CD4-positive, alpha-beta T cell treated with Interleukin-15 for 1 hour (primary cell): ENCODE data around the gene SIPA1L3.
"Not testable (repeated sequence)": the region's sequence is repeated elsewhere in the genome, so short reads cannot be mapped to it uniquely, and the experiment has no call there.

Source experiments
- DNase-seq: peaks from one replicate; pipeline ENCODE4 v3.0.0-alpha.2; 2020

The SIPA1L3 gene

DNA sequence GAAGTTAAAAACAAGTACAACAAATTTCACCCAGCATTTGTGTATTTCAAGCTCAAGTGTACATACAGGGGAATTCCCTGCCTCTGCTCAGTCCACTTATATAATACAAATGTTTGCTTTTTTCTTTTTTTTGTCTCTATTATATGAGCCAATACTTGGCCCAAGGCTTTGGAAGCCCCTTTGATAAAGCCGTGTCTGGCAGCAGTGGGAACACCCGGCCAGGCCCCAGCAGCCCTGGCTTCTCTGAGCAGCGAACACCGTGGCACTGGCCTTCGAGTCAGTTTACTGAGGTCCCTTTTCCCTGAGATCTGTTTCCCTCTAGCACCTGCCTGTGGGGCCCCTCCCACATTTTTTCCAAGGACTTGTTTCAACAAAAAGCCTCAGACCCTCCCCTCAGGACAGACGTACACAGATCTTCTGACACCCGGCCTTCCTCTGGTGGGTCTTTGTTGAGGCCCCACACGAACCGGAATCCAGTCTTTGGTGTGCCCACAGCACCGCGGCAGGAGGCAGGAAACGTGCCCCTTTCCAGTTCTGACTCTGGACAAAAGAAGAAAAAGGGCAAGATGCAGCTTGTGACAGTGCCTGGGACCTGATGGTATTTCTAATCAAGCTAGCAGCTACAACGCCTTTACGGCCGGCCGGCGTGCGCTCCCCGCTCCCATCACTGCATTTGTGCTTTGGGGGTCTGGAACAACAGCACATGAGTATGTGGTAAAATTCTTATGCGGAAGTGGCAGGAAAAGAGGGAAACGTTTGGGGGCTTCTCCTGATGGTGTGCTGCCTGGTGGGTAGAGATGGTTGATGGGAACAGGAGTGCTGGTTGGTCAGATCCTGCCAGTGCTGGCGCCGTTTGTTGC lies 13.8 kb downstream of the SIPA1L3 start:
- DNase-seq: no peak

GRCh38 chr19:37924573-37924972 lies 17.6 kb downstream of the SIPA1L3 start:
- DNase-seq: not testable (repeated sequence)

GRCh38 chr19:37925212-37925611 lies 18.2 kb downstream of the SIPA1L3 start:
- DNase-seq: no peak

DNA sequence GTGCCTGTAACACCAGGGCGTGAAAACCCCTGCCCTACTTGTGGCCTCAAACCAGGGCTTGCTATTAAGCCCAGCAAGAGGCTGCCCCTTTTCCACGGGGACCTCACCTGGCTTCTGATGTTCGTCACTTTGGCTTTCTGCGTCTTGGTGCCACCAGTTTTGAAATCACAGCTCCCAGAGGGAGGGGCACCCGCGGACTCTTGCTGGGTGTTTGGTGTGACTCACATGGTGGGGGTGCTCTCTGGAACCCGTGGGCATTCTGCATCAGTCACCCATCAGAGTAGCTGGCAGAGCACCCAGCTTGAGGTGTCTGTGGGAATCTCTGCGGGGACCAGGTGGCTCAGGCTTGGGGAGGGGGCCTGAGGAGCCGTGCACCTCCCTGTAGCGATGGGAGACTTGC lies 19.2 kb downstream of the SIPA1L3 start:
- DNase-seq: no peak

DNA sequence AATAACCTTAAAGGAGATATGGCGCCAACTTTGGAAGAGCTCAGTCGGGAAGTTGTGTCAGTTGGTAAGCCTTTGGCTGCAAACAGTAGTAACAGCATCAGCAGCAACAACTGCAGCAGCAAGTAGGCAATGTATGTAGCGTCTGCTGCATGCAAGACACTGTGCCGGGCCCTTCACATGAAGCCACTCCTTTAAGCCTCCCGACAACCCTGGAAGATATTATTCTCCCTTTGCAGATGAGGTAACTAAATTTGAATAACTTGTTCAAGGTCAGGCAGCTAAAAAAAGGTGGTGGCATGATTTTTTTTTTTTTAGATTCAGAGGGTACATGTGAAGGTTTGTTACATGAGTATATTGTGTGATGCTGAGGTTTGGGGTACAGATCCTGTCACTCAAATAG lies 19.7 kb downstream of the SIPA1L3 start:
- DNase-seq: no peak

DNA sequence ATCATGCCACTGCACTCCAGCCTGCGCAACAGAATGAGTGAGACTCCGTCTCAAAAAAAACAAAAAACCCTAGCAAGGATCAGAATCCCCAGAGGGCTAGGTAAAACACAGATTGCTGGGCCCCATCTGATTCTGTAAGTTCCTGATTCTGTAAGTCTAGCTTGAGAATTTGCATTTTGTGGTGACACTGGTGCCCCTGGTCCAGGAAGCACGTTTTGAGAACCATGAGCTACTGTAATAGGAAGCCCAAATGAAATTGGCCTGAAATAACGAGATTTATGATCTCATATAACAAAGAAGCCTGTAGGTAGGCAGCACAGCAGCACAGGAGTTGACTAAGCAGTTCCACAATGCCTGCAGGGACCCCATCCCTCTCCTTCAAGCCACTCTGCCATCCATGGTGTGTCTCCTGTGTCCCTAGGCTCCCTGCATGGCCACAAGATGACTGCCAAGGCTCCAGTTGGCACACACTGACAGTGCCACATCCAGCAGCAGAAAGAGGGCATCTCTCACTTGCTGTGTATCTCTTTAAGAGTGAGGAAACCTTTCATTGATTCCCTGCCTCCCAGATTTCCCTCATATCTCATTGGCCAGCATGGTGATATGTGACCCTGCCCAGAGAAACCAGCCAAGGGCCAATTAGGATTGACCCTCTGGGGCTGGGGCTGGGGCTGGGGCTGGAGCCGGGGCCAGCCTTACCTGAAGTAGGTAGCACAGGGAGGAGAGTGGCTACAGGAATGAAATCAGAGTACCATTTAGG lies 21.7 kb downstream of the SIPA1L3 start:
- DNase-seq: peak; percentile 67

- no peak for DNase-seq
Measured at GRCh38 chr19:37929355-37929923, 22.4 kb downstream of the SIPA1L3 start.

GRCh38 chr19:37930416-37930815 lies 23.4 kb downstream of the SIPA1L3 start:
- no peak for DNase-seq

DNA sequence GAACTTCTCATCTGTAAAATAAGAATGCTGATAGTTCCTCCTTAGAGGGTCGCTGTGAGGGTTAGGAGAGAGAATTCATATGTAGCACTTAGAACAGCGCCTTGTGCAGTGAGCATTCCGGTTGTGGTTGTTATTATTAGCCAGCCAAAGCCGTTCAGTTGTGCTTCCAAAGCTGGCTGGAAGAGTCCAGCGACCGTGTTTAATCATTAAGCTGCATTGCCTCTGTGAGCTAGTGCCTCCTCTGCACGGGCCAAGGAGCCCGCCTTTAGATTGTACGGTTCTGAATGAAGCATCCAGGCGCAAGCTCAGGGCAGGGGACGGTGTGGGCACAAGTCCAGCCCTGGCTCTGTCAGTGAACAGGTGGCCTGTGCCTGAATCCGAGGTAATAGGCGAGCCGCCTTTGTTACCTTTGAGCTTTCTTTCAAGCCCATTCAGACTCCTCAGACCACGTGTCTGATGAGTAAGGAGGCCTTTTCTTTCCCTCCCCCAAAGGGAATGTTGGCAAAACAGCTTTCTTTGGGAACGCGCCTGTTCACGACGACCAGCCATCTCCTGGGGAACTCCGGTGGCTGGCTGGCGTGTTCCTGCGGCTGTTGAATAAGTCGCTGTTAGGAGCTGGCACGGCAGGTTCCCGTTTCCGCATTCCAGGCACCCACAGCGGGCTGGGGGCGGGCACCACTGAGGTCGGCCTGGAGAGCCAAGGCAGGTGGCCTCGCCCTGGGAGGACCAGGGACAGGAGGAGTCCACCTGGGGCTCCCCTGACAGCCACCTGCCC lies 25.1 kb downstream of the SIPA1L3 start:
- peak; percentile 31 for DNase-seq

DNA sequence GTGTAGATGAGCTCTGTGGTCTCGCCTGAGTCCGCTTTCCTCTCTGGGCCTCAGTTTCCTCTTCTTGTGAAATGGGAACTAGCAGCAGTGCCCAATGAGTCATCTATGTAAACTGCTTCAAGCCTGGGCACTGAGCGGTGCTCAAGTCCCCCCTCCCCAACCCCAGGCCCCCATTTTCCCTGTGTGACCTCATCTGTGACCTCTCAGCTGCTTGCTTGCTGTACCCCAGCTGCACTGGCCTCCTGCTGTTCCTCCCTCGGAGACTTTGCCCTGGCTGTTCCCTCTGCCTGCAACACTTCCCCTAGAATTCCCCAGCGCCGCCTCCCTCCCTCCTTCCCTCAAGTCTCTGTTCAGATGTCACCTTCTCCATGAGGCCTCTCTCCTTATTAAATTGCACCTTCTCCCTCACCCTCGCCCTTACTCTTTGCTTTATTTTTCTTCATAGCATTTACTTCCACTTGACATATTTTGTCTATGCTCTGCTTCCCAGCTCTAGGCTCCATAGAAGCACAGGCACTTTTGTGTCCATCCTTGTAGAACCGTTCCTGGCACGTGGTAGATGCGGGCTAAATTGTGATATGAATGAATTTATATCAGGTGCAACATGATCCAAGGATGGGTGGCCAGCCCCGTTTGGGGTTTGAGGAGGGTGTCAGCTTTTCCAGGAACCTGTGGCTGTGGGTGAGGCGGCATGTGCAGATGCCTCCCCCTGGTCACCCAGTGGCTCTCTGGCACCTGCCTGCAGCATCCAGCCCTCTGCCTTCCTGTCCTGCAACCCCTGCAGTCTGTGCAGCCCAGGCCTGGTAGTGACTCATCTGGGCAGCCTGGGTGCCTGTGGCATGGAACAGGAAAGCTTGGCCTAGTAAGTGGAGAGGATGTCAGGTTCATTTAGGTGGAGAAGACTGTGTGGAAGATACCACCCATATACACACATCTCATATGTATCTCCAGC lies 26.3 kb downstream of the SIPA1L3 start:
- peak; percentile 23 for DNase-seq

GRCh38 chr19:37933937-37934358 lies 26.9 kb downstream of the SIPA1L3 start:
- no peak for DNase-seq

- DNase-seq: no peak
Measured at GRCh38 chr19:37935341-37935740, 28.3 kb downstream of the SIPA1L3 start.

- DNase-seq: no peak
Measured at GRCh38 chr19:37936166-37936565, 29.2 kb downstream of the SIPA1L3 start.

GRCh38 chr19:37936886-37937285 lies 29.9 kb downstream of the SIPA1L3 start:
- DNase-seq: no peak

- no peak for DNase-seq
Measured at GRCh38 chr19:37938353-37938752, 31.3 kb downstream of the SIPA1L3 start.

DNA sequence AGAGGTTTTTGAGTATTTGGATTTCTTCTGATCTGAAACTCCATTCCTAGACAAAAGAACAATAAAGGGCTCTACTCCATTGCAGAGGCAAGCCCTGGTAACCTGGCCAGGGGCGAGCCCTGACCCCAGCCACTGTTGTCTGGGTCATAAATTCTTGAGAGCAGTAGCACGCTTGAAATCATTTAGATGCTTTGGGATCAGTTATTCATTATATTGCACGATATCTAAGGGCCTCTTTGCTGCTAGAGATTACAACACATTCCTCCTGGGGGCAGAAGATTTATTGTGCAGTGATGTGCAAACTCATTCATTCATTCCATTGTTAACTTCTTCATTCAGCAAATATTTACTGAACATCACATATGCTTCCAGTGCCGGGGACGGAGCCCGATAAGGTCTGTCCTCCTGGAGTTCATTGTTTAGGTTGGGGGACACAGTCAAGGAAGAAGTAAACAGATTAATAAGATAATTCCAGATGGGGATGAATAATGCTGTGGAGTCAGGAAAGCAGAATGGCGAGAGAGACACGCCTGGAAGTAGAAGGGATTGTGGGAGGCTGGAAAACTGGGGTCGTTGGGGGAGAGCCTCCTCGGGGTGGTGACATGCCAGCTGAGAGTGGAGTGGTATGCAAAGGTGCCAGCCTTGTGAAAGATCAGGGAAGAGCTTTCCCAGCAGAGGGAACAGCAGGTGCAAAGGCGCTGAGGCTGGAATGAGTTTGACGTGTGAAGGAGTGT lies 34.9 kb downstream of the SIPA1L3 start:
- DNase-seq: no peak

- no peak for DNase-seq
Measured at GRCh38 chr19:37942516-37942902, 35.5 kb downstream of the SIPA1L3 start.

DNA sequence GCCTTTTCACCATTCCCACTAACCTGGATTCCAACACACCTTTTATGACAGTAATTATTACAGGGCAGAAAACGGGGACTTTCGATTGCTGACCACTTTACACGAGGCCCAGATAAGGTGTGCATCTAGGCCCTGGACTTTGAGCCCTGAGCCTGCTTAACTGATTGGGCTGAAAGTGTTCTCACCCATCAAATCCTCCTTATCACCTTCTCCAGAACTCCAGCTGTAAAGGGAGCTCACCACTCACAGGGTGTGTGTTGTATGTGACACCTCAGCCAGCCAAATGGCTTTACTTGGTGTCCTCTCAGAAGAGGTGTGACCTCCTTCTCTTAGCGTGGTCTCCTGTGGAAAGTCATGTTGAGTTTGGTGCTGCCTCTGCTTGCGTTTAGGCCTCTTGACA lies 36.5 kb downstream of the SIPA1L3 start:
- DNase-seq: no peak

DNA sequence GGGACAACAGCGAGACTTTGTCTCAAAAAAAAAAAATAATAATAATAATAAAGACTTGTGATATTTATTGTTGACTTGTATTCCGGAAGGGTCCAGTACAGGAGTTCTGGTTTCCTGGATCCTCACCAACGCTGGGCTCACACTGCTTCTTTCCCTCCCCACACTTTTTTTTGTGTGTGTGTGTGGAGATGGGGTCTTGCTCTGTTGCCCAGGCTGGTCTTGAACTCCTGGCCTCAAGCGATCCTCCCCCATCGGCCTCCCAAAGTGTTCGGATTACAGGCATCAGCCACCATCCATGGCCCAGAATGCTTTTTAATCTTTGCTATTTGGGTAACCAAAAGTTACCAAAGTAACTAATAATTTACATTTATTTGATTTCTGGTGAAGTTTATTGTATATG lies 39.1 kb downstream of the SIPA1L3 start:
- DNase-seq: no peak

DNA sequence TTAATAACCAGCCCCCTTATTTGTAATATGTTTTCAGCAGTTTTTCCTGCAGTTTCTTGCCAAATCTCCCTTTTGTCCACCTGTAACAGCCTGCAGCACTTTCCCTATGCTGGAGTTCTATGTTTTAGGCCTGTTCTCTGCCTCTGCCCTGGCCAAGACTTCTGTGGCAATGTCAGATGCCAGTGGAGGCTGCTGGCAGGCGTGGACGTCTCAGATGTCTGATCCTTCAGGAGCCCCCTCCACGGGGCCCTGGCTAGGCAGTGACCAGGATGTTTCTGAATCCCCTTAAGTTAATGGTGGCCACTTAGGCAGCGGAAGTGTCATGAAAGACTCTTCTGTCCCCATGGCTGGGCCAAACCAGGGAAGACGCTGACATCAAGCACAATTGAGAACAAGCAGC lies 40.8 kb downstream of the SIPA1L3 start:
- no peak for DNase-seq

- DNase-seq: no peak
Measured at GRCh38 chr19:37948362-37948761, 41.4 kb downstream of the SIPA1L3 start.
